GM21737 (cell line): ENCODE data around the gene CYBRD1.
"Not testable (repeated sequence)": the region's sequence is repeated elsewhere in the genome, so short reads cannot be mapped to it uniquely, and the experiment has no call there.

Experiments used
- ATAC-seq: cut with Tn5 transposase; IDR thresholded peaks from one replicate; pipeline ENCODE4 v1.9.1; 2021; ENCODE audit warnings: mild to moderate bottlenecking, moderate library complexity; ENCODE audit not compliant: unreplicated experiment

The CYBRD1 gene, protein sequence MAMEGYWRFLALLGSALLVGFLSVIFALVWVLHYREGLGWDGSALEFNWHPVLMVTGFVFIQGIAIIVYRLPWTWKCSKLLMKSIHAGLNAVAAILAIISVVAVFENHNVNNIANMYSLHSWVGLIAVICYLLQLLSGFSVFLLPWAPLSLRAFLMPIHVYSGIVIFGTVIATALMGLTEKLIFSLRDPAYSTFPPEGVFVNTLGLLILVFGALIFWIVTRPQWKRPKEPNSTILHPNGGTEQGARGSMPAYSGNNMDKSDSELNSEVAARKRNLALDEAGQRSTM

DNA sequence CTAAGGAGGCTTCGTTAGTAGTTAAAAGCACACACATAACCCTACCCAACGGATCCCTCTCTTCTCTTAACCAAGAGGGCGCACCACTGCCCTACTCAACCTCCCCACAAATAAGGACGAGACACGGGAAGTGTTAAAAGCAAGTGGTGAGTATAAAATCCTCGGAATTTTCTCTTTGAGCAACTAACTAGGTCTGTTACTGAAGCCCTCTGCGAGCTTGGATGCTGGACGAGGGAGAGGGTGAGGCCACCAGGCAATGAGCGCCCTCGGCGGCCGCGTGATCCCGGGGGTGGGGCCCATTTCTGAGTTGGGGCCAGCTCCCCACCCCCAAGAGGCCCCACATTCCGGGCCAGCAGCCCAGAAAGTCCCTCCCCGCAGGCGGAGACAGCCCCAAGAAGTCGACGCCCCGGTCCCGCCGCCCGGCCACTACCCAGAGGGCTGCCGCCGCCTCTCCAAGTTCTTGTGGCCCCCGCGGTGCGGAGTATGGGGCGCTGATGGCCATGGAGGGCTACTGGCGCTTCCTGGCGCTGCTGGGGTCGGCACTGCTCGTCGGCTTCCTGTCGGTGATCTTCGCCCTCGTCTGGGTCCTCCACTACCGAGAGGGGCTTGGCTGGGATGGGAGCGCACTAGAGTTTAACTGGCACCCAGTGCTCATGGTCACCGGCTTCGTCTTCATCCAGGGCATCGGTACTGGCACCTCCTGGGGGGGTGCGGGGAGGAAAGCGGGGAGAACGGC lies at the start of gene CYBRD1:
CYBRD1 (plus strand) TSS at position 423 of the 736 bp plus-strand sequence; CDS start at position 495, 72 bp downstream.
- no peak for ATAC-seq

DNA sequence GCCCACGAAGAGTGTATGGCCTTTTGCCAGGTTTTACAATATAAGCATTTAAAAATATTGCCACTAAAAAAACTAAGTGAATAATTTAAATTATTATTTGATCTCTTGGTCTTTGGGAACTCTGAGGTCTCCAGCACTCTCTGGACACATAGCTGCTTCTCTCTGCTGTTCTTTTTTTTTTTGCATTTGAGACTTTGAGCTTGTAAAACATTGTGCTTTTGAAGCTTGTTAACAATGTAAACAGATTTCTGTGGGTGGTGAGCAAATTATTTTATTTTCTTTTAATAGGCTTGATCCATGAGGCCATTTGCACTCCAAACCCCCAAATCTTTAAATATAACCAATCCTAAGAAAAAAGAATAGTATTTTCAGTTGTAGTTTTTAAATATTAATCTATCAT lies 46.3 kb upstream of the CYBRD1 start:
- ATAC-seq, result no peak

- no peak for ATAC-seq
Measured at GRCh38 chr2:171478345-171478744, 43.9 kb upstream of the CYBRD1 start.

GRCh38 chr2:171479154-171479814 lies 43.0 kb upstream of the CYBRD1 start:
- no peak for ATAC-seq

DNA sequence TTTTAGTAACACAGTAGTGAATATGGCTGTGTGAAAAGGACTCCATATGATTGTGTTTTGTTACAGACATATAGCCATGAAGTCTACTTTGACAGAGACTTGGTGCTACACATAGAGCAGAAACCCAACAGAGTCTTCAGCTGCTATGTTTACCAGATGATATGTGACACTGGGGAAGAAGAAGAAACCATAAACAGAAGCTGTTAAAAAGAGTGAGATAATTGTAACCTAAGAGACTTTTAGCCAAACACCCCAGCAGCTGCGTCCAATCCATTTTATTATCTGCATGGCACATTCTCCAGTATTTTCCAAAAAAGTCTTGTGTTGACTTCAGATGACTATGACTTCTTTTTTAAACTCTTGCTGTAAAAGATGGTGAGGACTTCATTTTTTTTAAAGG lies 41.4 kb upstream of the CYBRD1 start:
- ATAC-seq, result no peak

- ATAC-seq, result no peak
Measured at GRCh38 chr2:171482308-171482707, 40.0 kb upstream of the CYBRD1 start.

DNA sequence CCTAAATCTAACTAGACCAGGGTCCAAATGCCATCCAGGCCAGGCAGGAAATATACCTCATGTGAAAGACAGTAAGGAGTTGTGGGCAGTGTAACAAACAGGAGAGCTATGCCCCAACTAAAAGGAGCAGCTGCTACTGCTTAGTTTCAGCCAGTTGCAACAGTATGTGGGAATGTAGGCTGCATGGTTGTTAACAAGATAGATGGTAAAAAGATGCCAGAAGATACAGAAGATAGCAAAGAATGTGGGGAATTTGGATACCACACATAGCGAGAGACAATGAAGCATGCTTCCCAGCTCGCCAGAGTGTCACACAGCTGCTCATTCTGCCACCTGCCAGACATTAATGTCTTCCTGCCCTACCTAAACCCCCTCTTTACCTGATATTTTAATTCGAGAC lies 39.4 kb upstream of the CYBRD1 start:
- ATAC-seq, result no peak

GRCh38 chr2:171483793-171484192 lies 38.5 kb upstream of the CYBRD1 start:
- ATAC-seq, result no peak

DNA sequence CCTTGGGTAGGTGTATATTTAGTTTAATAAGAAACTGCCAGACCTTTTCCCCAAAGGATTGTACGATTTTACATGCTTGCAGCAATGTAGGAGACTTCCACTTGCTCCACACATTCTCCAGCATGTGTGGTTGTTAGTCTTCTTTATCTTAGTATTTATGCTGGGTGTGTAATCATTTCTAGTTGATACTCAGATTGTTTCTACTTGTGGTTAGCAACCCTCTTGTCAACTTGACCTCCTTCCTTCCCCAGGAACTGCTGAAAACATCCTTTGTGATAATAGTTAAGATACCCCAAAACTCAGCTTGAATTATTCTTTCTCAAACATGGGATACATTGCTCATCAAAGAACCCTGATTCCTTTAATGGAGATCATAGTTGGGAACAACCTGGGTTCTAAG lies 37.2 kb upstream of the CYBRD1 start:
- no peak for ATAC-seq

DNA sequence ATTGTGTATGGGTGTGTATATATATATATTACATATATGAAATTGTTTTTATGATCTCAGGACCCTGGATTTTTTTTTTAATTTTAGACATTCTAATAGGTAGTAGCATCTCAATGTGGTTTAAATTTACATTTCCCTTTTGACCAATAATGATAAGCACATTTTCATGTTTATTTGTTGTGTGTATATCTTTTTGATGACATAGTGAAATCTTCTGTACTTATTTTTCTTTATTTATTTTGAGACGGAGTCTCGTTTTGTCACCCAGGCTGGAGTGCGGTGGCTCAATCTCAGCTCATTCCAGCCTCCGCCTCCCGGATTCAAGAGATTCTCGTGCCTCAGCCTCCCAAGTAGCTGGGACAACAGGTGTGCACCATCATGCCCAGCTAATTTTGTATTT lies 35.1 kb upstream of the CYBRD1 start:
- ATAC-seq, result no peak

DNA sequence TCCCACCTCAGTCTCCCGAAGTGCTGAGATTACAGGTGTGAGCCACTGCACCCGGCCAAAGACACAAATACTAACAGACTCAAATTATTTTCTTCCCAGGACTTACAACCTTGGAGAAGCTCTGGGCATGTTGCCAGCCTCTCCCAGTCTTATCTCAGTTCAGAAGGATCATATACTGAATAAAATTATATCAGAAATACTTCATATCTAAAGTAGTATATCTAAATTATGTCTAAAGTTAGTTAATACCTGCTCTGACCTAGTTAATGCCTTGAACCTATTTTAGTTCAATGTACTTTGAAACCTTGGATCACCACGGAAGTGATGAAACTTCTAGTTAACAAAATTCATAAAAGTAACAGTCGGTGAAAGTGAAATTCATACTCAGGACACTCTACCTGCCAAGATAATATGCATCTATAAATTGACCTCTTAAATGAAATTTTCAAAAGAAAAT lies 34.4 kb upstream of the CYBRD1 start:
- no peak for ATAC-seq

DNA sequence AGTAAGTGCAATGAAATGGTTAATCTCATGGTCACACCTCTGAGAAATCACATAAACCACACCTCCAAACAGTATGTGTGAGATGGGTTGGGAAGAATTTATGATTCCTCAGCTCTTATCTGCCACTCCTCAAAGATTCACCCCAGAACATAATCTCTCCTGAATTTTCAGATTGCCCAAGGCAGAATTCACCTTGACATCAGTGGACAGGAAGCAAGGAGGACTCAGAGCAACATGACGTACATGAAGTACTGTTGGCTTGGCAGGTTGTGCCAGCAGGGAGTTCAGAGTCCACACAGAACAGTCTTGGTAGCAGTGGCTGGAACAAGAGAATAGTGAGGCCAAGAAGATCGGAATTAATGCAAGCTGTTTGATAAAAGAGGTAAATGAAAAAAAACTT lies 31.7 kb upstream of the CYBRD1 start:
- no peak for ATAC-seq

GRCh38 chr2:171491292-171491691 lies 31.0 kb upstream of the CYBRD1 start:
- no peak for ATAC-seq

GRCh38 chr2:171492664-171493063 lies 29.6 kb upstream of the CYBRD1 start:
- no peak for ATAC-seq

DNA sequence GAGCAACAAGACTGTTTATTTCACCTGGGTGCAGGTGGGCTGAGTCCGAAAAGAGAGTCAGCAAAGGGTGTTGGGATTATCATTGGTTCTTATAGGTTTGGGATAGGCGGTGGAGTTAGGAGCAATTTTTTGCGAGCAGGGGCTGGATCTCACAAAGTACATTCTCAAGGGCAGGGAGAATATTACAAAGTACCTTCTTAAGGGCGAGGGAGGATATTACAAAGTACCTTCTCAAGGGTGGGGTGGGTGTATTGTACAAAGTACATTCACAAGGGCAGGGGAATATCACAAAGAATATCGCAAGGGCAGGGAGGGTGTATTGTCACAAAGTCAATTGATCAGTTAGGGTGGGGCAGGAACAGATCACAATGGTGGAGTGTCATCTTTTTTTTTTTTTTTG lies 24.6 kb upstream of the CYBRD1 start:
- ATAC-seq, result not testable (repeated sequence)

GRCh38 chr2:171505374-171505773 lies 16.9 kb upstream of the CYBRD1 start:
- no peak for ATAC-seq

- peak; percentile 68 for ATAC-seq
Measured at GRCh38 chr2:171509945-171510731, 12.1 kb upstream of the CYBRD1 start.

DNA sequence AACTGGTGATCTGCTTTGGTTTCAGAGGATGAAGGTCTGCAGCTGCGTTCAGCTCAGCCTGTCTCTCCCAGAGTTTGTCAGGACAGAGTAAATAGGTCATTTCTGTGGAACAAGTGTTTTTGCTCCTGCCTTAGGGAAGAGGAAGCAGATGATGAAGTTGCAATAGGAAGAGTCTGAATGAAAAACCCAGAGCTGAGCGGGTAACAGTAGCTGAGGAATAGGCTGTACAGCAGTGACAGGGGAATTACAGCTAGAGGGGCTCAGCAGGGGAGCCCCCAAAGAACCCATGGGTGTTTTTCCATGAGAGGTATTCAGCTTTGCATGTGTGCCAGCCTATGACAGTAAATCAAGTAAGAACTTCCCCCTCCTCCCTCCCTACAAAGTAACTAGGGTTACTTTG lies 10.3 kb upstream of the CYBRD1 start:
- ATAC-seq, result no peak

- ATAC-seq, result no peak
Measured at GRCh38 chr2:171512683-171513195, 9.5 kb upstream of the CYBRD1 start.

DNA sequence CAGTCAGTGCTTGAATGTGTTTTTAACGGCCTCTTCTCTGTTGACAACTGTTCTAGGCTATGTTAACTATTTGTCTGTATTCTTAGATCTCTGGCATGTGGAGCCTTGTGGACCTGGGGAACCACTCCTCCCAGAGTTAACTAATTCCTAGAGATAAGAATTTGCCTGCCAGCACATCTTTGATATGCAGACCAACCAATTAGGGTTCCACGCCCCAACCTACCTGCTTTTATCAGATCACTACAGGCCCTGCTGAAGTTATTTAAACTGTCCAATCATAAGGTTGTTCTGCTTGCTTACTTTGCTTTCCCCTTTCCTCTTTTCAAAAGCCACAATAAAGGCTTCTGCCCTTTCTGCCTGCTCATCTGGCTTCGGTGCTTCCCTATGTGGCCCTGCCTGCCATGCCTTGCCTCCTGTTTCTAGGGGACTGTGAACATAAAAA lies 8.5 kb upstream of the CYBRD1 start:
- no peak for ATAC-seq
